PFSK-1 (cell line): ENCODE results near the gene TNRC6C.

Source experiments
- FOXP2 ChIP-seq: optimal IDR thresholded peaks from 2 replicates; pipeline ENCODE3; 2011; ENCODE audit warnings: borderline replicate concordance, control low read depth, inconsistent platforms; ENCODE audit not compliant: insufficient read depth; ENCODE audit errors: extremely low read length, extremely low read depth
- POLR2AphosphoS5 ChIP-seq: IDR thresholded peaks from 2 replicates; pipeline ENCODE4 v1.6.1; 2012; ENCODE audit warnings: low read depth, mild to moderate bottlenecking, control low read depth, low read length, moderate library complexity
- REST ChIP-seq, 2 experiments: IDR thresholded peaks; 2 replicates each; pipeline versions ENCODE4 v1.6.1 to v1.8.0; 2011 to 2012; ENCODE audit warnings: low read depth in 2 of 2, low read length in 2 of 2, control low read depth in 1 of 2, inconsistent platforms in 1 of 2, mild to moderate bottlenecking in 1 of 2, moderate library complexity in 1 of 2; ENCODE audit not compliant: insufficient read depth in 1 of 2
- SIN3A ChIP-seq: IDR thresholded peaks from 2 replicates; pipeline ENCODE4 v1.6.1; 2012; ENCODE audit warnings: mild to moderate bottlenecking, low read length, moderate library complexity, borderline replicate concordance; ENCODE audit not compliant: insufficient read depth
- TAF1 ChIP-seq: IDR thresholded peaks from 2 replicates; pipeline ENCODE4 v1.6.1; 2012; ENCODE audit warnings: low read length, control low read depth, borderline replicate concordance; ENCODE audit not compliant: insufficient read depth

The TNRC6C gene

DNA sequence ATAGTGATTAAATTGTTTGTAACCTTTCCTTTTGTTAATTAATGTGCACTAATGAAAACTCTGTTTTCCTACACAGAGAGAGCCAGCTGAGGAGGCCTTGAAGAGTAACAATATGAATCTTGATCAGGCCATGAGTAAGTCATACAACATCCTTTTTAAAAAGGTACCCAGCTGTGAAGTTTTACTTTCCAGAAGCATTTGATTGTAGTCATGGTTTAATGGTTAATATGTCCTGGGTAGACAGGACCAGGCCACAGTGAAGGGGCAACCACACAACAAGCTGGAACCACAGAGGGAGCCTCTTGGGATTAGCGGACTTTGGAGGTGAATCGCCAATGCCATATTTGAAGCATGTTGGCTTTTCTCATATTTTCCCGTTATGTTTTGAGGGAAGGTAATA is 114.5 kb downstream of the TNRC6C start:
- TF ChIP-seq FOXP2 (no peak), POLR2AphosphoS5 (no peak), REST (IDR thresholded peaks at IDR 0.05; ENCODE audit: insufficient read depth in 1 of 2, low read depth in 2 of 2, low read length in 2 of 2) (no peak), TAF1 (no peak)

- TF ChIP-seq FOXP2 (no peak), SIN3A (no peak), REST (IDR thresholded peaks at IDR 0.05; ENCODE audit: insufficient read depth in 1 of 2, low read depth in 2 of 2, low read length in 2 of 2) (no peak), POLR2AphosphoS5 (no peak), TAF1 (no peak)
These were observed 116.5 kb downstream of the TNRC6C start for GRCh38 chr17:78075011-78075410.

- TF ChIP-seq SIN3A (no peak), REST (IDR thresholded peaks at IDR 0.05; ENCODE audit: insufficient read depth in 1 of 2, low read depth in 2 of 2, low read length in 2 of 2) (no peak), FOXP2 (no peak)
These were observed 117.0 kb downstream of the TNRC6C start for GRCh38 chr17:78075545-78075944.

- TF ChIP-seq SIN3A (no peak), TAF1 (no peak), FOXP2 (no peak), REST (IDR thresholded peaks at IDR 0.05; ENCODE audit: insufficient read depth in 1 of 2, low read depth in 2 of 2, low read length in 2 of 2) (no peak), POLR2AphosphoS5 (no peak)
These were observed 120.8 kb downstream of the TNRC6C start for GRCh38 chr17:78079253-78079652.

- TF ChIP-seq POLR2AphosphoS5 (no peak), SIN3A (no peak), REST (IDR thresholded peaks at IDR 0.05; ENCODE audit: insufficient read depth in 1 of 2, low read depth in 2 of 2, low read length in 2 of 2) (no peak), TAF1 (no peak), FOXP2 (no peak)
These were observed 123.0 kb downstream of the TNRC6C start for GRCh38 chr17:78081551-78081950.
